ENCODE data around the gene LINGO1.

GRCh38 chr15:77666296-77666660, 33.6 kb upstream of the LINGO1 start:
- TF ChIP-seq CTCF (IDR thresholded peaks at IDR 0.05) (no peak), POLR2A (IDR thresholded peaks at IDR 0.05) (no peak)

Measured in right lobe of liver (tissue), 4 donors.